Spleen (tissue), 7 donors: ENCODE measurements around the gene HECTD2.

Experiments used
- CTCF ChIP-seq, 11 experiments: fragments of 200-600 bp in 7 of 11; fragments of 450-650 bp in 4 of 11; sonication (generic) in 4 of 11; IDR thresholded peaks in 8 of 11; conservative IDR thresholded peaks in 3 of 11; 1 replicate in 7 of 11; 2 replicates in 4 of 11; pipeline versions ENCODE4 v1.4.0 to v1.8.0; 2016 to 2021; ENCODE audit warnings: antibody characterized with exemption in 11 of 11, inconsistent platforms in 4 of 11, mild to moderate bottlenecking in 1 of 11
- POLR2A ChIP-seq, 3 donors: fragments of 450-650 bp; IDR thresholded peaks; one replicate each; pipeline ENCODE4 v1.5.1; 2017; ENCODE audit warnings: antibody characterized with exemption in 3 of 3, mild to moderate bottlenecking in 1 of 3
- donor health status: DM: no; HTN: no; CAD: no; lungs with moderate emphysema.
- donor health status: DM: no; HTN: no; CAD: no.
- donor health status: DM: no; HTN: no; CAD: no.

- TF ChIP-seq CTCF (IDR thresholded peaks at IDR 0.05 in 8 of 11, conservative IDR thresholded peaks at IDR 0.05 in 3 of 11) (no peak), POLR2A (IDR thresholded peaks at IDR 0.05) (no peak)
Measured at GRCh38 chr10:91559169-91559568, 149.0 kb downstream of the HECTD2 start.
